ENCODE measurements around the gene MTMR6.

- TF ChIP-seq EZH2 (IDR thresholded peaks at IDR 0.05) (no peak), POLR2AphosphoS5 (IDR thresholded peaks at IDR 0.05; ENCODE audit: borderline replicate concordance, low read depth, low read length) (no peak)
Measured at GRCh38 chr13:25214491-25215252, 72.6 kb downstream of the MTMR6 start.

Measured in SK-N-MC (cell line).